Measurements from ENCODE around the gene SIGLEC7.

The SIGLEC7 gene

GRCh38 chr19:51173681-51174080, 31.6 kb downstream of the SIGLEC7 start:
- no peak for DNase-seq

GRCh38 chr19:51179256-51179655, 37.2 kb downstream of the SIGLEC7 start:
- DNase-seq: no peak

- DNase-seq: no peak
Observed at GRCh38 chr19:51181377-51181912, 39.3 kb downstream of the SIGLEC7 start.

- DNase-seq: no peak
Observed at GRCh38 chr19:51181913-51182419, 39.9 kb downstream of the SIGLEC7 start.

GRCh38 chr19:51183629-51184028, 41.5 kb downstream of the SIGLEC7 start:
- DNase-seq: no peak

- DNase-seq: no peak
Observed at GRCh38 chr19:51185069-51185867, 43.2 kb downstream of the SIGLEC7 start.

GRCh38 chr19:51185868-51186215, 43.7 kb downstream of the SIGLEC7 start:
- no peak for DNase-seq

- DNase-seq: no peak
Observed at GRCh38 chr19:51186323-51186722, 44.2 kb downstream of the SIGLEC7 start.

- no peak for DNase-seq
Observed at GRCh38 chr19:51187395-51188226, 45.5 kb downstream of the SIGLEC7 start.

GRCh38 chr19:51188227-51188559, 46.1 kb downstream of the SIGLEC7 start:
- DNase-seq: no peak

GRCh38 chr19:51192689-51193088, 50.6 kb downstream of the SIGLEC7 start:
- no peak for DNase-seq

- DNase-seq: no peak
Observed at GRCh38 chr19:51194527-51195315, 52.6 kb downstream of the SIGLEC7 start.

GRCh38 chr19:51195316-51195586, 53.1 kb downstream of the SIGLEC7 start:
- no peak for DNase-seq

- no peak for DNase-seq
Observed at GRCh38 chr19:51195616-51196015, 53.5 kb downstream of the SIGLEC7 start.

GRCh38 chr19:51196181-51196580, 54.1 kb downstream of the SIGLEC7 start:
- no peak for DNase-seq

- DNase-seq: no peak
Observed at GRCh38 chr19:51198641-51199040, 56.5 kb downstream of the SIGLEC7 start.

GRCh38 chr19:51200071-51200666, 58.1 kb downstream of the SIGLEC7 start:
- DNase-seq: no peak

GRCh38 chr19:51201712-51202111, 59.6 kb downstream of the SIGLEC7 start:
- no peak for DNase-seq

Measured in 8988T (cell line).